AG10803 (cell line): ENCODE results near the gene PTPRD.

Experiments
- DNase-seq: peaks from one replicate; pipeline ENCODE4 v3.0.0; 2010; ENCODE audit warnings: low read depth
- H3K4me3 ChIP-seq: 2 replicates; pipeline ENCODE4 v1.5.1; 2011; ENCODE audit warnings: mild to moderate bottlenecking, low read length, control low read depth
- TF ChIP-seq, protein P1 (sequence below): conservative IDR thresholded peaks from 2 replicates; pipeline ENCODE4 v1.5.1; 2011; ENCODE audit warnings: mild to moderate bottlenecking, low read length, control low read depth, inconsistent platforms

Gene PTPRD

DNA sequence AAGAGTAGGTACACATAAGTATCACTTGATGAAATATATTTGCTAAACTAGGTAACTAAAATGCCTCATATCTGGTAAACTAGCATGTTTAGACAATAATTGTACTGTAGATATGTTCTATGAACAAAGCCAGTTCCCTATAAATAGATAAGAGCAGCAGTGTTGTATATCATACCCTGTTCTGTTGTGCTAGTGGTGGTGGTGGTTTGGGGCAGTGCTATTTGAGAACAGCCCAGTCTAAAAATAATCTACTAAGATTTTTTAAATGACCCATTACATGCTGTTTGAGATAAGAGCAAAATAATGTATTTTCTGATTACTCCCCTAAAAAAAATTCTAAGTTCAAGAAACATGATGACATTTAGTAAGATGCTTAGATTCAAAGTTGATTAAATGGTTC lies 1984.0 kb downstream of the PTPRD start:
- TF ChIP-seq, protein P1, sequence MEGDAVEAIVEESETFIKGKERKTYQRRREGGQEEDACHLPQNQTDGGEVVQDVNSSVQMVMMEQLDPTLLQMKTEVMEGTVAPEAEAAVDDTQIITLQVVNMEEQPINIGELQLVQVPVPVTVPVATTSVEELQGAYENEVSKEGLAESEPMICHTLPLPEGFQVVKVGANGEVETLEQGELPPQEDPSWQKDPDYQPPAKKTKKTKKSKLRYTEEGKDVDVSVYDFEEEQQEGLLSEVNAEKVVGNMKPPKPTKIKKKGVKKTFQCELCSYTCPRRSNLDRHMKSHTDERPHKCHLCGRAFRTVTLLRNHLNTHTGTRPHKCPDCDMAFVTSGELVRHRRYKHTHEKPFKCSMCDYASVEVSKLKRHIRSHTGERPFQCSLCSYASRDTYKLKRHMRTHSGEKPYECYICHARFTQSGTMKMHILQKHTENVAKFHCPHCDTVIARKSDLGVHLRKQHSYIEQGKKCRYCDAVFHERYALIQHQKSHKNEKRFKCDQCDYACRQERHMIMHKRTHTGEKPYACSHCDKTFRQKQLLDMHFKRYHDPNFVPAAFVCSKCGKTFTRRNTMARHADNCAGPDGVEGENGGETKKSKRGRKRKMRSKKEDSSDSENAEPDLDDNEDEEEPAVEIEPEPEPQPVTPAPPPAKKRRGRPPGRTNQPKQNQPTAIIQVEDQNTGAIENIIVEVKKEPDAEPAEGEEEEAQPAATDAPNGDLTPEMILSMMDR, result no peak
- no peak overlapping the region for H3K4me3 ChIP-seq
- no peak for DNase-seq

DNA sequence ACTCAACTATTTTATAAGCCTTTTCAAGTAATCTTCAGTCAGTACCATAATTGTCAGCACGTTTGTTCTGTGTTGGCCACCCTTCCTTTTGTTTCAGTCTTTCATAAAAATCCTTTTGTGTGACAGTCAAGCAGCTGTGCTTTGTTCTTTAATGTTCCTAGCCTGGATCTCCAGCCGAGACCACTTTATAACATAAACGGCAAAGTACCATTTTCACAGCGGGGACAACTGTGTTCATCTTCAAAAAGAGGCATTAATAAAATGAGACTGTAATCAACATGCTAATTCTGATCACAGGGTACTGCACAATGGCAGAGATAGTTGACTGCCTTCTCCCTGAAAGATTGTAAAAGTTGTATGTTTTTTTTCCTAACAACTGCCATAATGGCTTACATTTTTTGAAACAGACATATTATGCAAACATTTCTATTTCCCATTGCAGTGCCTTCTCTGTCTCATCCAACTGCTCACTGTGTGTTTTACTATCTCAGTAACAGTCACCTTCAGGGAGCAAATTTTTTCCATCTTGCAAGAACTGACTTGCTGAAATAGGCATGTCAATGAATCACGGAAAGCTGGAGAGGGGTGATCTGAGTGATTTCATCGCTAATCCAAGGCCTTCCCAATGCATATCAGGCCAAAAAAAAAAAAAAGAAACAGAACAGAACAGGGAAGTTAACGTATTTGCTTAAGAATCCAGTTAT lies 1984.7 kb downstream of the PTPRD start:
- TF ChIP-seq, protein P1, result no peak
- no peak for DNase-seq
- H3K4me3 ChIP-seq, result no peak overlapping the region

DNA sequence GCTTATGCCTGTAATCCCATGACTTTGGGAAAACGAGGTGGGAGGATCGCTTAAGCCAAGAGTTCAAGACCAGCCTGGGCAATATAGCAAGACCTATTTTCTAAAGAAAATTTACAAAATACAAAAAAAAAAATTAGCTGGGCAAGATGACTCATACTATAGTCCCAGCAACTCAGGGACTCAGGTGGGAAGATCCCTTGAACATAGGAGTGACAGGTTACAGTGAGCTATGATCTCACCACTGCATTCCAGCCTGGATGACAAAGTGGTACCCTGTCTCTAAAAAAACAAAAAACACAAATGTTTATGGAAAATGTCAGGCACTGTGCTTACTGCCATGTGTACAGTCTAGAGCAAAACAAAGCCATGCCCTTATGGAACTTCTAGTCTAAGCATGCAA lies 1989.9 kb downstream of the PTPRD start:
- TF ChIP-seq, protein P1, result no peak
- no peak for DNase-seq

DNA sequence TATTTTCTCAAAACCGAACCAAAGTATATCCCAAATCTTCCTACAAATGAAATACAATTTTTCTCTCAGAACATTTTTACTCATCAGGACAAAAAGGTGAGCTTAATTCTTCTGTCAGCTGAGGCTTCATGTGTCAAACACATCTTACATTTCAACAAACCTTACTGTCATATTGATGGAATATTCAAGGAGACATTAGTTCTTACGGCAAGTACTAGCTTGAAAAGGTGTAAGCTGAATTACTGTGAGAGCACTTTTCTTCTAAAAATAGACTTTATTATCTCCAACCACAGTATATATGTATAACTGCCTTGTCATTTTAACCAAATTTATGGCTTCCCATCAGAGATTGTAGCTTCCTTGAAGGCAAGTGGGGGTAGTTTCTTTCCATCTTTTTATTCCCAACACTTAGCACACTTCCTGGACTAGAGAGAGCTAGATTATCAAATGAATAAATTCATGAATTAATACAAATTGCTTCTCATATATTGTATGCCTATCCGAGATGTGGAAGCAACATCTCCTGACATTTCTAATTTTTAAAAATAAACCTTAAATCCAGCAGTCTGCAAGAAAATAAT lies 1990.5 kb downstream of the PTPRD start:
- no peak for DNase-seq
- H3K4me3 ChIP-seq, result no peak overlapping the region
- TF ChIP-seq, protein P1, result no peak

More for the DNA sequence above, 1989.9 kb downstream of the PTPRD start:
- no peak overlapping the region for H3K4me3 ChIP-seq

DNA sequence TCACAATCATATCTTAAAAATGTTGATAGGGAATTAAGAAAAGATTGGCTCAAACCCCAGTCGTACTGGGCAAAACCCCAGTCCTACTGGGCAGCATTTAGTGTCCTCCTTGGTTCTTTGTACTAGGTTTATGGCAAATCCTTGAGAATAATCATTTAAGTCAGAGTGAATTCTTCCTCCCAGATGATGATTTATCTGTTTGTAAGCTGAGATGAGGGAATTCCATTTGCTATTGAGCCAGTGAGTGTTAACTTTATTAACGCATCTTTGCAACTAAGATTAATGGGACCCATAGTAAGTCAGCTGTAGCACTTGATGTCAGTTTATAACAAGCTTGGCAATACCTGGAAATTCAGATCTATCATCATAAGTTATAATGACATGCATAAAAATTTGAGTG lies 1991.4 kb downstream of the PTPRD start:
- H3K4me3 ChIP-seq, result no peak overlapping the region
- no peak for DNase-seq
- TF ChIP-seq, protein P1, result no peak

DNA sequence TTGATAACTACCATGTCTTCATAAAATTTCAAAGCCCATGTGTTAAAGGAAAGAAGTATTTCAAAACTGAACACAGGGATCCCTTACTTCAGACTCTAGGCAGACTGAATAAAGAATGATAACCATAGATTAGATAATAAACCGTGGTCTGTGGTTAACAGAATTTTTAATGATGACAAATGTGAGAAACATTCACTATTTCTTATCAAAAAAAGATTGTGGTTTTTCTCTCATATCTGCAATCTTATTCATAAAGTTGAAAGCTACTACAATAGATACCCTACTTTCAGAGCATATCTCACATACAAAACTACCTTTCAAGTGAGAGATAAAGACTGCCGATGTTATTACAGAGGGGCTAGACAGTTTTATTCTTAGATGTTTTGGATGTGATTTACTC lies 1996.4 kb downstream of the PTPRD start:
- DNase-seq, result no peak
- no peak overlapping the region for H3K4me3 ChIP-seq
- TF ChIP-seq, protein P1, result no peak

DNA sequence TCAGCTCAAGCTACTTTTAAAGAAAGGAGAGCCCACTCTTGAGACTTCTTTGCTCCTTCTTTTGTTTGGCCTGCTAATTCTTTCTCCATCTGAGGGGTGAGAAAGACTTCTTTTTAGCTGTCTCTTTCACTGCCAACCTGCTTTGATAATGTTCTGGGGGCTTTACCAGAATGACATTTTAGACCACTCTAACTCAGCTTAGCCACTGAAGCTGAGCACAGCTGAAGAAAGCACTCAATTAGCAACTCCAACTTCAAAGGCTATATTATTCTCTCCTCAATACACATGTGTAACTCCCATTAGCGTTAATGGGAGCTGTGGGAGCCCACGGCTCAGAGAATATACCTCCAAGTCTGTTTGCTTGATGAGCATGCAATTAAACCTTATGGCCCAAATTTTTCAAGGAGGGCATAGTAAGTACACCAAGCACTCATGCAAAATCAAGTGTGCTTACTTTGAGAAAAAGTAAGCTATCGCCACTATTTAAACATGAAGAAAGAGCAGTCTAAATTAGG lies 1997.8 kb downstream of the PTPRD start:
- H3K4me3 ChIP-seq, result no peak overlapping the region
- no peak for DNase-seq
- TF ChIP-seq, protein P1, result no peak
